MCF 10A (cell line): Measurements from ENCODE around the gene STK11IP. TPM values are rescaled to one million over a fixed set of nuclear protein-coding genes. Genes with fewer than 3 reads are reported as not detected.

Experiments used
- BruUV-seq: library from RNA; stranded (reverse); fragments of 400-500 nt; replicated peaks from 2 replicates; lab custom pipeline; 2021; lab: Mats Ljungman, UMichigan
- CTCF ChIA-PET: fragments of 300-600 bp; sonication (Branson Sonifier 250); formaldehyde crosslinking; extraction: SDS; loops from one replicate; lab custom pipeline; 2021; ENCODE audit warnings: antibody characterized with exemption, inconsistent platforms; lab: Yijun Ruan, JAX
- POLR2A ChIA-PET: fragments of 300-600, 350-650 bp; sonication (Branson Sonifier 250); formaldehyde crosslinking; extraction: SDS; loops from one replicate; lab custom pipeline; 2020; ENCODE audit warnings: antibody characterized with exemption, inconsistent platforms; lab: Yijun Ruan, JAX
- DNase-seq: peaks from one replicate; pipeline ENCODE4 v3.0.0-alpha.2; 2018; ENCODE audit not compliant: unreplicated experiment
- H3K27ac Mint-ChIP-seq: one replicate; pipeline ENCODE4 v1.8.0; 2022; ENCODE audit warnings: mild to moderate bottlenecking, low read depth, mixed read lengths; ENCODE audit not compliant: unreplicated experiment
- H3K27me3 Mint-ChIP-seq: one replicate; pipeline ENCODE4 v1.8.0; 2022; ENCODE audit warnings: mixed read lengths; ENCODE audit not compliant: insufficient read depth, unreplicated experiment
- H3K36me3 Mint-ChIP-seq: one replicate; pipeline ENCODE4 v1.8.0; 2022; ENCODE audit warnings: mild to moderate bottlenecking, moderate library complexity, mixed read lengths; ENCODE audit not compliant: insufficient read depth, unreplicated experiment
- H3K4me1 Mint-ChIP-seq: one replicate; pipeline ENCODE4 v1.8.0; 2022; ENCODE audit warnings: mixed read lengths; ENCODE audit not compliant: insufficient read depth, unreplicated experiment
- H3K4me3 Mint-ChIP-seq: one replicate; pipeline ENCODE4 v1.8.0; 2022; ENCODE audit warnings: mild to moderate bottlenecking, moderate library complexity, mixed read lengths; ENCODE audit not compliant: unreplicated experiment
- H3K9me3 Mint-ChIP-seq: one replicate; pipeline ENCODE4 v1.8.0; 2022; ENCODE audit warnings: mixed read lengths; ENCODE audit not compliant: unreplicated experiment
- intact Hi-C: fragments of 100-400 bp; cut with micrococcal nuclease; formaldehyde crosslinking; loops from 2 replicates; pipeline ENCODE4 v1.14.1; 2022
- total RNA-seq: library from RNA; stranded (reverse); gene quantifications from 2 replicates; pipeline ENCODE4 v1.2.3, GENCODE V29; 2022
- TF ChIP-seq, protein P1 (sequence below): fragments of 200-600 bp; IDR thresholded peaks from one replicate; pipeline ENCODE4 v1.8.0; 2022; ENCODE audit warnings: antibody characterized with exemption, mild to moderate bottlenecking; ENCODE audit not compliant: unreplicated experiment

STK11IP gene
- total RNA-seq, 1 experiment from 2014 or later: 26.5 TPM

GRCh38 chr2:219614076-219614860 lies 16.6 kb downstream of the STK11IP start:
- POLR2A ChIA-PET: no interaction called here
- TF ChIP-seq, protein P1, sequence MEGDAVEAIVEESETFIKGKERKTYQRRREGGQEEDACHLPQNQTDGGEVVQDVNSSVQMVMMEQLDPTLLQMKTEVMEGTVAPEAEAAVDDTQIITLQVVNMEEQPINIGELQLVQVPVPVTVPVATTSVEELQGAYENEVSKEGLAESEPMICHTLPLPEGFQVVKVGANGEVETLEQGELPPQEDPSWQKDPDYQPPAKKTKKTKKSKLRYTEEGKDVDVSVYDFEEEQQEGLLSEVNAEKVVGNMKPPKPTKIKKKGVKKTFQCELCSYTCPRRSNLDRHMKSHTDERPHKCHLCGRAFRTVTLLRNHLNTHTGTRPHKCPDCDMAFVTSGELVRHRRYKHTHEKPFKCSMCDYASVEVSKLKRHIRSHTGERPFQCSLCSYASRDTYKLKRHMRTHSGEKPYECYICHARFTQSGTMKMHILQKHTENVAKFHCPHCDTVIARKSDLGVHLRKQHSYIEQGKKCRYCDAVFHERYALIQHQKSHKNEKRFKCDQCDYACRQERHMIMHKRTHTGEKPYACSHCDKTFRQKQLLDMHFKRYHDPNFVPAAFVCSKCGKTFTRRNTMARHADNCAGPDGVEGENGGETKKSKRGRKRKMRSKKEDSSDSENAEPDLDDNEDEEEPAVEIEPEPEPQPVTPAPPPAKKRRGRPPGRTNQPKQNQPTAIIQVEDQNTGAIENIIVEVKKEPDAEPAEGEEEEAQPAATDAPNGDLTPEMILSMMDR: no peak
- CTCF ChIA-PET: interaction anchor here (1.4 kb wide), 1 partner anchor 54 kb away, joined by 4 read pairs; no protein-coding TSS in a partner anchor
- Mint-ChIP-seq H3K4me1 (no peaks in the 10 kb centered on the region), H3K36me3 (peaks cover 5% of the 10 kb centered on the region), H3K27ac (no peak overlapping the region), H3K4me3 (no peak overlapping the region), H3K9me3 (no peaks in the 10 kb centered on the region), H3K27me3 (no peaks in the 10 kb centered on the region)
- no TSS peak for BruUV-seq
- DNase-seq: no peak
- intact Hi-C loops: no loop called here

DNA sequence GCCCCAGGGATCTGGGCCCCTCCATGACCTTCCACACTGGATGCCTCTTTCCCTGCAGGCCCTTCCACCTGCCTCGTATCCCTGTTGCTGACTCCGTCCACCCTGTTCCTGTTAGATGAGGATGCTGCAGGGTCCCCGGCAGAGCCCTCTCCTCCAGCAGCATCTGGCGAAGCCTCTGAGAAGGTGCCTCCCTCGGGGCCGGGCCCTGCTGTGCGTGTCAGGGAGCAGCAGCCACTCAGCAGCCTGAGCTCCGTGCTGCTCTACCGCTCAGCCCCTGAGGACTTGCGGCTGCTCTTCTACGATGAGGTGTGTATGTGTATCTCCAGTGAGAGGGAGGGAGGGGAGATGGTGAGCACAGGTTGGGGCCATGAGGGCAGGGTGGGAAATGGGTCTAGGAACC lies 17.4 kb downstream of the STK11IP start:
- no peaks in the 10 kb centered on the region for H3K27me3 Mint-ChIP-seq
- ChIA-PET CTCF (interaction anchor here (0.9 to 1.4 kb wide), 2 partner anchors 55 to 85 kb away, joined by 3 to 4 read pairs; no protein-coding TSS in a partner anchor), POLR2A (interaction anchor here (0.7 kb wide), 1 partner anchor 18 kb away, joined by 3 read pairs; the partner anchor contains the start of gene STK11IP)
- intact Hi-C loops: no loop called here
- H3K4me3 Mint-ChIP-seq: no peak overlapping the region
- no peak overlapping the region for H3K27ac Mint-ChIP-seq
- H3K36me3 Mint-ChIP-seq: peaks cover 5% of the 10 kb centered on the region
- TF ChIP-seq, protein P1: no peak
- no peaks in the 10 kb centered on the region for H3K9me3 Mint-ChIP-seq
- no peaks in the 10 kb centered on the region for H3K4me1 Mint-ChIP-seq
- no peak for DNase-seq
- BruUV-seq: no TSS peak

GRCh38 chr2:219615894-219616293 lies 18.2 kb downstream of the STK11IP start:
- Mint-ChIP-seq H3K9me3 (no peaks in the 10 kb centered on the region), H3K36me3 (peaks cover 6% of the 10 kb centered on the region), H3K4me1 (no peaks in the 10 kb centered on the region), H3K27me3 (no peaks in the 10 kb centered on the region), H3K4me3 (no peak overlapping the region), H3K27ac (no peak overlapping the region)
- BruUV-seq: no TSS peak
- POLR2A ChIA-PET: interaction anchor here (1.1 kb wide), 1 partner anchor 19 kb away, joined by 3 read pairs; the partner anchor contains the start of gene STK11IP
- TF ChIP-seq, protein P1: no peak
- intact Hi-C loops: no loop called here
- DNase-seq: no peak
- CTCF ChIA-PET: interaction anchor here (0.9 kb wide), 1 partner anchor 86 kb away, joined by 3 read pairs; no protein-coding TSS in a partner anchor

DNA sequence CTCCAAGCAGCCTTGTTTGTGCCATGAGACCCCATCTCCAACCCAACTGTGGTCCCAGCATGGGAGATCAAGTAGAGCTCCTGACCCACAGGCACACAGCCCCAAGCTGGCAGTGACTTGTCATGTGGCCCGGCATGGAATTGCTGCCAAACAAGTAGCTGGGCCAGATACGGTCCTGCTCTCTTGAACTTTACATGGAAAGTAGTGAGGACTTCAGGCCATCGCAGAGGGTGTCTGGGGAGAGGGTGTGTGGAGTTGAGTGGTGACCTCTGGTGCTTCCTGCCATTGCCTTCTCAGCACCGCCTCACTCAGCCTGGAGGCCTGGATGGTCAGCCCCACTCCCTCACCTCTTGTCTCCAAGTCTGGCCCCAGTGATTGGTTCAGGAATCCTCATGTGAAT lies 18.9 kb downstream of the STK11IP start:
- BruUV-seq: no TSS peak

More for the DNA sequence above, 18.9 kb downstream of the STK11IP start:
- no peaks in the 10 kb centered on the region for H3K4me1 Mint-ChIP-seq
- intact Hi-C loops: no loop called here
- ChIA-PET POLR2A (interaction anchor here (1.1 kb wide), 1 partner anchor 19 kb away, joined by 3 read pairs; the partner anchor contains the start of gene STK11IP), CTCF (no interaction called here)
- peaks cover 7% of the 10 kb centered on the region for H3K27me3 Mint-ChIP-seq
- H3K36me3 Mint-ChIP-seq: peaks cover 6% of the 10 kb centered on the region
- no peak for DNase-seq
- TF ChIP-seq, protein P1: no peak
- no peak overlapping the region for H3K4me3 Mint-ChIP-seq
- no peak overlapping the region for H3K27ac Mint-ChIP-seq
- H3K9me3 Mint-ChIP-seq: no peaks in the 10 kb centered on the region
